Vagina (tissue), 2 donors: ENCODE measurements around the gene CBFA2T2. TPM values are rescaled to one million over a fixed set of nuclear protein-coding genes. Genes with fewer than 3 reads are reported as not detected.
"Not testable (repeated sequence)": the region's sequence is repeated elsewhere in the genome, so short reads cannot be mapped to it uniquely, and the experiment has no call there.

Source experiments
- DNase-seq, 2 donors: peaks; one replicate each; pipeline ENCODE4 v3.0.0-alpha.2; 2017; ENCODE audit errors: extremely low spot score in 2 of 2
- H3K27ac ChIP-seq: fragments of 200-600 bp; sonication (generic); one replicate; pipeline ENCODE4 v1.5.1; 2019
- H3K27me3 ChIP-seq: fragments of 200-600 bp; sonication (generic); one replicate; pipeline ENCODE4 v1.5.1; 2019
- H3K36me3 ChIP-seq, 2 donors: fragments of 200-600 bp; sonication (generic); one replicate each; pipeline ENCODE4 v1.5.1; 2017 to 2019
- H3K4me1 ChIP-seq: fragments of 200-600 bp; sonication (generic); one replicate; pipeline ENCODE4 v1.5.1; 2019
- H3K4me3 ChIP-seq, 2 donors: fragments of 200-600 bp; sonication (generic); 1 replicate in 1 of 2; 2 replicates in 1 of 2; pipeline ENCODE4 v1.5.1; 2016 to 2019
- H3K9me3 ChIP-seq: fragments of 200-600 bp; sonication (generic); one replicate; pipeline ENCODE4 v1.5.1; 2019
- CTCF ChIP-seq, 3 experiments: fragments of 450-650 bp in 2 of 3; fragments of 200-600 bp in 1 of 3; sonication (generic) in 1 of 3; IDR thresholded peaks; one replicate each; pipeline ENCODE4 v1.5.1; 2017 to 2019; ENCODE audit warnings: antibody characterized with exemption in 3 of 3, mild to moderate bottlenecking in 2 of 3, moderate library complexity in 2 of 3
- POLR2A ChIP-seq, 2 donors: fragments of 450-650 bp; IDR thresholded peaks; one replicate each; pipeline ENCODE4 v1.6.1; 2017; ENCODE audit warnings: antibody characterized with exemption in 2 of 2, mild to moderate bottlenecking in 2 of 2, moderate library complexity in 2 of 2
- POLR2AphosphoS5 ChIP-seq, 2 donors: sonication (generic); formaldehyde crosslinking; IDR thresholded peaks; one replicate each; pipeline ENCODE4 v1.9.0; 2017; ENCODE audit warnings: antibody characterized with exemption in 2 of 2, mild to moderate bottlenecking in 2 of 2, low read depth in 1 of 2; ENCODE audit not compliant: insufficient read depth in 1 of 2
- intact Hi-C: fragments of 100-400 bp; cut with DNase I; formaldehyde crosslinking; loops from one replicate; pipeline ENCODE4 v1.15.1; 2023
- total RNA-seq: library from RNA; depleted of rRNA; stranded (reverse); fragments of >200 nt; gene quantifications from one replicate; pipeline ENCODE4 v1.2.3, GENCODE V29; 2016

CBFA2T2 gene
- total RNA-seq, 1 donor from 2014 or later = 34.9 TPM

- TF ChIP-seq POLR2AphosphoS5 (IDR thresholded peaks at IDR 0.05; ENCODE audit: insufficient read depth in 1 of 2, low read depth in 1 of 2) = no peak
- TF ChIP-seq POLR2A (IDR thresholded peaks at IDR 0.05) = no peak
- no peak for TF ChIP-seq CTCF (IDR thresholded peaks at IDR 0.05)
- Histone ChIP-seq H3K4me3 (no peak overlapping the region), H3K4me1 (peaks cover 23% of the 10 kb centered on the region), H3K27me3 (no peaks in the 10 kb centered on the region), H3K36me3 (no peaks in the 10 kb centered on the region), H3K27ac (no peak overlapping the region), H3K9me3 (no peaks in the 10 kb centered on the region)
- DNase-seq = no peak
- intact Hi-C loops = no loop called here
These were observed 88.6 kb downstream of the CBFA2T2 start for GRCh38 chr20:33578510-33578909.

- Histone ChIP-seq H3K4me1 (peaks cover 14% of the 10 kb centered on the region), H3K4me3 (no peak overlapping the region), H3K27ac (no peak overlapping the region), H3K36me3 (no peaks in the 10 kb centered on the region), H3K27me3 (no peaks in the 10 kb centered on the region), H3K9me3 (no peaks in the 10 kb centered on the region)
- intact Hi-C loops = no loop called here
- no peak for DNase-seq
- TF ChIP-seq POLR2A (IDR thresholded peaks at IDR 0.05) = no peak
- no peak for TF ChIP-seq CTCF (IDR thresholded peaks at IDR 0.05)
- no peak for TF ChIP-seq POLR2AphosphoS5 (IDR thresholded peaks at IDR 0.05; ENCODE audit: insufficient read depth in 1 of 2, low read depth in 1 of 2)
These were observed 93.2 kb downstream of the CBFA2T2 start for GRCh38 chr20:33583143-33583542.

GRCh38 chr20:33584976-33585375 is 95.1 kb downstream of the CBFA2T2 start:
- TF ChIP-seq POLR2AphosphoS5 (IDR thresholded peaks at IDR 0.05; ENCODE audit: insufficient read depth in 1 of 2, low read depth in 1 of 2) = no peak
- no peak for TF ChIP-seq POLR2A (IDR thresholded peaks at IDR 0.05)
- no peak for TF ChIP-seq CTCF (IDR thresholded peaks at IDR 0.05)
- Histone ChIP-seq H3K27ac (no peak overlapping the region), H3K4me3 (no peak overlapping the region), H3K36me3 (no peaks in the 10 kb centered on the region), H3K27me3 (no peaks in the 10 kb centered on the region), H3K4me1 (peaks cover 8% of the 10 kb centered on the region), H3K9me3 (no peaks in the 10 kb centered on the region)
- DNase-seq = no peak
- intact Hi-C loops = no loop called here

GRCh38 chr20:33585413-33585812 is 95.5 kb downstream of the CBFA2T2 start:
- intact Hi-C loops = no loop called here
- Histone ChIP-seq H3K4me3 (no peak overlapping the region), H3K4me1 (peaks cover 8% of the 10 kb centered on the region), H3K36me3 (no peaks in the 10 kb centered on the region), H3K9me3 (no peaks in the 10 kb centered on the region), H3K27ac (no peak overlapping the region), H3K27me3 (no peaks in the 10 kb centered on the region)
- TF ChIP-seq CTCF (IDR thresholded peaks at IDR 0.05) = no peak
- TF ChIP-seq POLR2AphosphoS5 (IDR thresholded peaks at IDR 0.05; ENCODE audit: insufficient read depth in 1 of 2, low read depth in 1 of 2) = no peak
- no peak for DNase-seq

- no peak overlapping the region for H3K27ac ChIP-seq
- DNase-seq = no peak
- no peak overlapping the region for H3K4me3 ChIP-seq
- H3K4me1 ChIP-seq = peaks cover 8% of the 10 kb centered on the region
- no peaks in the 10 kb centered on the region for H3K36me3 ChIP-seq
- TF ChIP-seq POLR2AphosphoS5 (IDR thresholded peaks at IDR 0.05; ENCODE audit: insufficient read depth in 1 of 2, low read depth in 1 of 2) = no peak
- intact Hi-C loops = no loop called here
- no peaks in the 10 kb centered on the region for H3K27me3 ChIP-seq
- H3K9me3 ChIP-seq = no peaks in the 10 kb centered on the region
These were observed 99.2 kb downstream of the CBFA2T2 start for GRCh38 chr20:33589059-33589458.

- H3K27me3 ChIP-seq, H3K9me3 ChIP-seq, DNase-seq, H3K36me3 ChIP-seq, H3K27ac ChIP-seq, H3K4me3 ChIP-seq, intact Hi-C loops, H3K4me1 ChIP-seq: not testable (repeated sequence)
These were observed 102.0 kb downstream of the CBFA2T2 start for GRCh38 chr20:33591901-33592300.
